H9 (cell line): Measurements from ENCODE around the gene XCR1. TPM values are rescaled to one million over a fixed set of nuclear protein-coding genes. Genes with fewer than 3 reads are reported as not detected.
A peak's percentile ranks its signal among the peaks of the same experiment; 100 is the strongest.

Experiments
- DNase-seq: peaks from one replicate; pipeline ENCODE4 v3.0.0-alpha.2; 2017
- H2AFZ ChIP-seq: one replicate; pipeline ENCODE4 v1.6.1; 2013; ENCODE audit warnings: mild to moderate bottlenecking, low read length, control low read depth, moderate library complexity
- H2AK5ac ChIP-seq: 2 replicates; pipeline ENCODE4 v1.6.1; 2013; ENCODE audit warnings: low read length, control low read depth, mixed read lengths; ENCODE audit not compliant: insufficient read length
- H2BK120ac ChIP-seq: one replicate; pipeline ENCODE4 v1.6.1; 2013; ENCODE audit warnings: low read depth, mild to moderate bottlenecking, low read length, control low read depth, inconsistent platforms; ENCODE audit not compliant: poor library complexity, severe bottlenecking
- H2BK12ac ChIP-seq: 2 replicates; pipeline ENCODE4 v1.6.1; 2013; ENCODE audit warnings: low read length, control low read depth, mixed read lengths, low read depth; ENCODE audit not compliant: insufficient read length
- H2BK15ac ChIP-seq: 2 replicates; pipeline ENCODE4 v1.6.1; 2013; ENCODE audit warnings: low read depth, low read length, control low read depth
- H2BK20ac ChIP-seq: one replicate; pipeline ENCODE4 v1.6.1; 2013; ENCODE audit warnings: low read depth, mild to moderate bottlenecking, low read length, control low read depth, inconsistent platforms; ENCODE audit not compliant: poor library complexity, severe bottlenecking
- H2BK5ac ChIP-seq: 2 replicates; pipeline ENCODE4 v1.6.1; 2013; ENCODE audit warnings: low read length, control low read depth, mixed read lengths; ENCODE audit not compliant: insufficient read length
- H3K14ac ChIP-seq: 2 replicates; pipeline ENCODE4 v1.6.1; 2013; ENCODE audit warnings: low read length, control low read depth; ENCODE audit not compliant: insufficient read depth
- H3K18ac ChIP-seq: 2 replicates; pipeline ENCODE4 v1.6.1; 2013; ENCODE audit warnings: low read depth, mild to moderate bottlenecking, mixed read lengths, low read length, control low read depth; ENCODE audit not compliant: insufficient read length
- H3K23ac ChIP-seq: 2 replicates; pipeline ENCODE4 v1.6.1; 2013; ENCODE audit warnings: low read length, control low read depth, mixed read lengths, low read depth; ENCODE audit not compliant: insufficient read length
- H3K23me2 ChIP-seq: 2 replicates; pipeline ENCODE4 v1.6.1; 2013; ENCODE audit warnings: low read depth, mild to moderate bottlenecking, mixed read lengths, low read length, control low read depth; ENCODE audit not compliant: insufficient read length, poor library complexity, severe bottlenecking
- H3K27ac ChIP-seq: 2 replicates; pipeline ENCODE4 v1.5.1; 2013; ENCODE audit warnings: low read length, control low read depth, mixed read lengths, low read depth; ENCODE audit not compliant: insufficient read length
- H3K27me3 ChIP-seq: 2 replicates; pipeline ENCODE4 v1.6.1; 2013; ENCODE audit warnings: low read length, control low read depth, inconsistent platforms; ENCODE audit not compliant: insufficient read depth
- H3K4ac ChIP-seq: 2 replicates; pipeline ENCODE4 v1.6.1; 2013; ENCODE audit warnings: low read depth, mild to moderate bottlenecking, control low read depth, inconsistent platforms, low read length, moderate library complexity
- H3K4me1 ChIP-seq: 2 replicates; pipeline ENCODE4 v1.6.1; 2013; ENCODE audit warnings: low read length, control low read depth, inconsistent platforms; ENCODE audit not compliant: insufficient read depth
- H3K4me2 ChIP-seq: 2 replicates; pipeline ENCODE4 v1.6.1; 2013; ENCODE audit warnings: low read length, control low read depth, mixed read lengths; ENCODE audit not compliant: insufficient read length, insufficient read depth
- H3K56ac ChIP-seq: 2 replicates; pipeline ENCODE4 v1.6.1; 2013; ENCODE audit warnings: low read depth, mild to moderate bottlenecking, mixed read lengths, low read length, control low read depth; ENCODE audit not compliant: insufficient read length
- H3K79me1 ChIP-seq: 2 replicates; pipeline ENCODE4 v1.6.1; 2013; ENCODE audit warnings: low read depth, mild to moderate bottlenecking, moderate library complexity, low read length, control low read depth, inconsistent platforms; ENCODE audit not compliant: insufficient read depth, poor library complexity, severe bottlenecking
- H3K79me2 ChIP-seq: 2 replicates; pipeline ENCODE4 v1.6.1; 2013; ENCODE audit warnings: low read length, control low read depth, inconsistent platforms; ENCODE audit not compliant: insufficient read depth
- H3K9ac ChIP-seq: 2 replicates; pipeline ENCODE4 v1.6.1; 2013; ENCODE audit warnings: low read length, control low read depth, mixed read lengths; ENCODE audit not compliant: insufficient read length; ENCODE audit errors: extremely low read depth
- H3K9me3 ChIP-seq: one replicate; pipeline ENCODE4 v1.6.1; 2013; ENCODE audit warnings: low read depth, low read length, inconsistent platforms; ENCODE audit not compliant: control insufficient read depth
- H3T11ph ChIP-seq: one replicate; pipeline ENCODE4 v1.6.1; 2013; ENCODE audit warnings: mild to moderate bottlenecking, low read length, control low read depth, inconsistent platforms
- H4K20me1 ChIP-seq: one replicate; pipeline ENCODE4 v1.6.1; 2013; ENCODE audit not compliant: control insufficient read depth, insufficient read length, insufficient read depth
- H4K5ac ChIP-seq: 2 replicates; pipeline ENCODE4 v1.6.1; 2013; ENCODE audit warnings: low read depth, mild to moderate bottlenecking, mixed read lengths, low read length, control low read depth; ENCODE audit not compliant: insufficient read length
- H4K8ac ChIP-seq: replicated peaks from 2 replicates; pipeline ENCODE4 v1.6.1; 2013; ENCODE audit warnings: low read length, control low read depth, mixed read lengths, low read depth; ENCODE audit not compliant: insufficient read length
- H4K91ac ChIP-seq: 2 replicates; pipeline ENCODE4 v1.6.1; 2013; ENCODE audit warnings: low read depth, mild to moderate bottlenecking, moderate library complexity, mixed read lengths, low read length, control low read depth; ENCODE audit not compliant: insufficient read length
- H3K27ac Mint-ChIP-seq, 3 experiments: 2 replicates in 2 of 3; 3 replicates in 1 of 3; pipeline ENCODE4 v1.8.0; 2020 to 2021; ENCODE audit warnings: mixed read lengths in 3 of 3, mild to moderate bottlenecking in 1 of 3, moderate library complexity in 1 of 3
- H3K27me3 Mint-ChIP-seq: 2 replicates; pipeline ENCODE4 v1.8.0; 2021; ENCODE audit warnings: low read depth, mild to moderate bottlenecking, moderate library complexity, mixed read lengths
- H3K36me3 Mint-ChIP-seq, 3 experiments: 2 replicates in 2 of 3; 3 replicates in 1 of 3; pipeline ENCODE4 v1.8.0; 2020 to 2021; ENCODE audit warnings: low read depth in 3 of 3, mixed read lengths in 3 of 3; ENCODE audit not compliant: insufficient read depth in 1 of 3
- H3K4me1 Mint-ChIP-seq, 2 experiments: 2 replicates each; pipeline ENCODE4 v1.8.0; 2020; ENCODE audit warnings: mixed read lengths in 2 of 2
- H3K4me3 Mint-ChIP-seq, 2 experiments: 2 replicates in 1 of 2; 3 replicates in 1 of 2; pipeline ENCODE4 v1.8.0; 2020 to 2021; ENCODE audit warnings: mild to moderate bottlenecking in 2 of 2, mixed read lengths in 2 of 2, moderate library complexity in 1 of 2
- H3K9me3 Mint-ChIP-seq, 2 experiments: 2 replicates in 1 of 2; 3 replicates in 1 of 2; pipeline ENCODE4 v1.8.0; 2020; ENCODE audit warnings: mild to moderate bottlenecking in 2 of 2, mixed read lengths in 2 of 2, moderate library complexity in 1 of 2
- WGBS: extraction: QIAGEN DNeasy Blood & Tissue Kit; methylation state at CpG from one replicate; pipeline ENCODE4 v1.1.7; 2013; ENCODE audit warnings: missing lambda C conversion rate, low lambda C conversion rate, mixed read lengths; ENCODE audit not compliant: insufficient read length; ENCODE audit errors: extremely low coverage; 5-methylcytosine and 5-hydroxymethylcytosine counted together
- total RNA-seq: library from RNA; stranded (reverse); gene quantifications from 2 replicates; pipeline ENCODE4 v1.2.1, GENCODE V29; 2021
- TF ChIP-seq, protein P1 (sequence below): fragments of 200-600 bp; sonication (generic); conservative IDR thresholded peaks from 3 replicates; pipeline ENCODE4 v1.8.0; 2021; ENCODE audit warnings: antibody characterized with exemption, mild to moderate bottlenecking

Gene XCR1
- total RNA-seq, 1 experiment from 2014 or later, result not detected

DNA sequence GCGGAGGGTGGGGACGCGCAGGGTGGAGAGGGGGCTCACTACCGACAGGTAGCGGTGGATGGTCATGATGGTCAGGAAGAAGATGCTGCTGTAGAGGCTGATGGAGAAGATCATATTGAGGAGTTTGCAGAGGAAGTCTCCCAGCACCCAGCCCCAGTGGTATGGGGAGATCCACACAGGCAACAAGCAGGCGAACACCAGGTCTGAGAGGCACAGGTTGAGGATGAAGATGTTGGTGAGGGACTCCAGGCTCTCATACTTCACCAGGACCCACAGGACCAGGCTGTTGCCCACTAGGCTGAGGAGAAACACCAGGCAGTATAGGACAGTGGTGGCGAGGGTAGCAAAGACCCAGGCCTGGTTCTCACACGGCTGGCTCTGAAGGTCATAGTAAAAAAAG, 5.8 kb downstream of the XCR1 start:
- no peak overlapping the region for H3K4me3 Mint-ChIP-seq
- H3K27me3 Mint-ChIP-seq, result peaks cover 3% of the 10 kb centered on the region; the same call in 1 of the 2 replicates
- peaks cover 0 to 2% of the 10 kb centered on the region in 2 experiments; a peak in 2 of 5 replicates for H3K9me3 Mint-ChIP-seq

More for the DNA sequence above, 5.8 kb downstream of the XCR1 start:
- Histone ChIP-seq H3K79me2 (no peaks in the 10 kb centered on the region), H2BK15ac (no peak overlapping the region), H2BK120ac (no peak overlapping the region), H3K9me3 (no peaks in the 10 kb centered on the region), H2AFZ (no peak overlapping the region), H4K91ac (no peak overlapping the region), H2BK5ac (no peak overlapping the region), H2AK5ac (no peak overlapping the region), H3K4me1 (no peaks in the 10 kb centered on the region), H2BK12ac (no peak overlapping the region), H3K4ac (no peak overlapping the region), H3K23ac (no peak overlapping the region), H3K79me1 (no peaks in the 10 kb centered on the region), H4K5ac (peak overlapping the region; percentile 59), H3K27me3 (no peaks in the 10 kb centered on the region), H4K20me1 (no peaks in the 10 kb centered on the region), H3K14ac (no peak overlapping the region), H3K18ac (no peak overlapping the region), H3K27ac (no peak overlapping the region), H3K23me2 (no peaks in the 10 kb centered on the region), H3K9ac (no peak overlapping the region), H4K8ac (no peak overlapping the region), H2BK20ac (no peak overlapping the region), H3K4me2 (no peak overlapping the region), H3K56ac (no peak overlapping the region), H3T11ph (no peak overlapping the region)
- Mint-ChIP-seq H3K36me3 (no peaks in the 10 kb centered on the region; a peak in 2 of 7 replicates), H3K4me1 (peaks cover 0 to 4% of the 10 kb centered on the region in 2 experiments; a peak in 1 of 4 replicates), H3K27ac (no peak overlapping the region)
- no peak for DNase-seq
- TF ChIP-seq, protein P1, sequence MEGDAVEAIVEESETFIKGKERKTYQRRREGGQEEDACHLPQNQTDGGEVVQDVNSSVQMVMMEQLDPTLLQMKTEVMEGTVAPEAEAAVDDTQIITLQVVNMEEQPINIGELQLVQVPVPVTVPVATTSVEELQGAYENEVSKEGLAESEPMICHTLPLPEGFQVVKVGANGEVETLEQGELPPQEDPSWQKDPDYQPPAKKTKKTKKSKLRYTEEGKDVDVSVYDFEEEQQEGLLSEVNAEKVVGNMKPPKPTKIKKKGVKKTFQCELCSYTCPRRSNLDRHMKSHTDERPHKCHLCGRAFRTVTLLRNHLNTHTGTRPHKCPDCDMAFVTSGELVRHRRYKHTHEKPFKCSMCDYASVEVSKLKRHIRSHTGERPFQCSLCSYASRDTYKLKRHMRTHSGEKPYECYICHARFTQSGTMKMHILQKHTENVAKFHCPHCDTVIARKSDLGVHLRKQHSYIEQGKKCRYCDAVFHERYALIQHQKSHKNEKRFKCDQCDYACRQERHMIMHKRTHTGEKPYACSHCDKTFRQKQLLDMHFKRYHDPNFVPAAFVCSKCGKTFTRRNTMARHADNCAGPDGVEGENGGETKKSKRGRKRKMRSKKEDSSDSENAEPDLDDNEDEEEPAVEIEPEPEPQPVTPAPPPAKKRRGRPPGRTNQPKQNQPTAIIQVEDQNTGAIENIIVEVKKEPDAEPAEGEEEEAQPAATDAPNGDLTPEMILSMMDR, result no peak
- WGBS, result no CpG with 5 or more reads among the region's 8 CpGs
